PC-3 (cell line): Measurements from ENCODE around the gene SLC6A7. TPM values are rescaled to one million over a fixed set of nuclear protein-coding genes. Genes with fewer than 3 reads are reported as not detected.
A peak's percentile ranks its signal among the peaks of the same experiment; 100 is the strongest.

Experiments
- ATAC-seq: fragments of 200-7000 bp; cut with Tn5 transposase; 2 replicates; pipeline ENCODE4 v1.9.1; 2020; ENCODE audit warnings: mild to moderate bottlenecking, moderate library complexity
- BruUV-seq: library from RNA; stranded (reverse); fragments of 400-500 nt; replicated peaks from 2 replicates; lab custom pipeline; 2021; lab: Mats Ljungman, UMichigan
- CTCF ChIA-PET: fragments of 300-600 bp; sonication (Branson Sonifier 250); formaldehyde crosslinking; loops from one replicate; lab custom pipeline; 2022; ENCODE audit warnings: antibody characterized with exemption; lab: Charles Lee
- POLR2A ChIA-PET: fragments of 300-600 bp; sonication (Branson Sonifier 250); formaldehyde crosslinking; loops from one replicate; lab custom pipeline; 2022; ENCODE audit warnings: antibody characterized with exemption; ENCODE audit not compliant: unreplicated experiment; lab: Charles Lee
- DNase-seq: peaks from one replicate; pipeline ENCODE4 v3.0.0-alpha.2; 2015
- H2AFZ ChIP-seq: fragments of 300-600 bp; sonication (generic); 2 replicates; pipeline ENCODE4 v1.6.0; 2016; ENCODE audit warnings: antibody characterized with exemption, low read length
- H3F3A ChIP-seq: fragments of 300-600 bp; sonication (generic); one replicate; pipeline ENCODE4 v1.6.0; 2017; ENCODE audit warnings: antibody characterized with exemption, low read length, control low read depth, mild to moderate bottlenecking; ENCODE audit not compliant: unreplicated experiment
- H3K27ac ChIP-seq: fragments of 300-600 bp; sonication (generic); 2 replicates; pipeline ENCODE4 v1.5.1; 2016; ENCODE audit warnings: mild to moderate bottlenecking, low read length
- H3K27me3 ChIP-seq: fragments of 300-600 bp; sonication (generic); 2 replicates; pipeline ENCODE4 v1.6.1; 2016; ENCODE audit warnings: low read length, mixed read lengths
- H3K36me3 ChIP-seq: fragments of 300-600 bp; sonication (generic); 2 replicates; pipeline ENCODE4 v1.6.1; 2016; ENCODE audit warnings: low read depth, mixed run types, low read length, mixed read lengths
- H3K4me1 ChIP-seq: fragments of 300-600 bp; sonication (generic); 2 replicates; pipeline ENCODE4 v1.5.1; 2016; ENCODE audit warnings: low read length; ENCODE audit not compliant: insufficient read depth
- H3K4me2 ChIP-seq: fragments of 300-600 bp; sonication (generic); 2 replicates; pipeline ENCODE4 v1.6.0; 2016; ENCODE audit warnings: low read length
- H3K4me3 ChIP-seq: fragments of 300-600 bp; sonication (generic); 2 replicates; pipeline ENCODE4 v1.5.1; 2016; ENCODE audit warnings: mild to moderate bottlenecking, low read length, mixed read lengths
- H3K79me2 ChIP-seq: fragments of 300-600 bp; sonication (generic); 2 replicates; pipeline ENCODE4 v1.6.1; 2017; ENCODE audit warnings: low read length, mixed read lengths
- H3K9ac ChIP-seq: fragments of 300-600 bp; sonication (generic); 2 replicates; pipeline ENCODE4 v1.6.0; 2016; ENCODE audit warnings: mild to moderate bottlenecking, low read length
- H3K9me2 ChIP-seq: fragments of 300-600 bp; sonication (generic); replicated peaks from 2 replicates; pipeline ENCODE4 v1.6.1; 2016; ENCODE audit warnings: mixed run types, low read length, mixed read lengths
- H3K9me3 ChIP-seq: fragments of 300-600 bp; sonication (generic); 2 replicates; pipeline ENCODE4 v1.6.1; 2016; ENCODE audit warnings: low read length, mixed read lengths
- H4K20me1 ChIP-seq: fragments of 300-600 bp; sonication (generic); 2 replicates; pipeline ENCODE4 v1.6.1; 2016; ENCODE audit warnings: low read length, mixed read lengths
- EZH2 ChIP-seq: fragments of 300-600 bp; sonication (generic); IDR thresholded peaks from one replicate; pipeline ENCODE4 v1.6.1; 2017; ENCODE audit warnings: antibody characterized with exemption, mild to moderate bottlenecking, low read length; ENCODE audit not compliant: unreplicated experiment
- EZH2phosphoT487 ChIP-seq: fragments of 300-600 bp; sonication (generic); IDR thresholded peaks from 2 replicates; pipeline ENCODE4 v1.6.1; 2018; ENCODE audit warnings: mild to moderate bottlenecking, antibody characterized with exemption, low read length, borderline replicate concordance
- intact Hi-C: fragments of 100-400 bp; cut with micrococcal nuclease; formaldehyde crosslinking; loops from 2 replicates; pipeline ENCODE4 v1.9.0; 2023
- total RNA-seq: library from RNA; depleted of rRNA; stranded (reverse); fragments of >200 nt; gene quantifications from 2 replicates; pipeline ENCODE4 v1.2.3, GENCODE V29; 2014
- TF ChIP-seq, protein P1 (sequence below): fragments of 300-600 bp; sonication (generic); conservative IDR thresholded peaks from 2 replicates; pipeline ENCODE4 v1.5.1; 2017; ENCODE audit warnings: antibody characterized with exemption, low read depth, mild to moderate bottlenecking, low read length

The SLC6A7 gene
- total RNA-seq, 1 experiment from 2014 or later: 0.29 TPM

GRCh38 chr5:150163035-150163434 lies 26.8 kb upstream of the SLC6A7 start:
- Histone ChIP-seq H3K4me1 (peaks cover 5% of the 10 kb centered on the region; the same call in 1 of the 2 replicates), H3K27me3 (no peaks in the 10 kb centered on the region), H3K9ac (no peak overlapping the region), H3K4me2 (no peak overlapping the region), H3K36me3 (no peaks in the 10 kb centered on the region), H3K9me3 (no peaks in the 10 kb centered on the region), H4K20me1 (no peaks in the 10 kb centered on the region), H3K79me2 (no peaks in the 10 kb centered on the region), H3K27ac (no peak overlapping the region), H2AFZ (no peak overlapping the region), H3K4me3 (no peak overlapping the region), H3F3A (no peaks in the 10 kb centered on the region), H3K9me2 (no peaks in the 10 kb centered on the region)
- TF ChIP-seq EZH2 (no peak), EZH2phosphoT487 (no peak)
- TF ChIP-seq, protein P1, sequence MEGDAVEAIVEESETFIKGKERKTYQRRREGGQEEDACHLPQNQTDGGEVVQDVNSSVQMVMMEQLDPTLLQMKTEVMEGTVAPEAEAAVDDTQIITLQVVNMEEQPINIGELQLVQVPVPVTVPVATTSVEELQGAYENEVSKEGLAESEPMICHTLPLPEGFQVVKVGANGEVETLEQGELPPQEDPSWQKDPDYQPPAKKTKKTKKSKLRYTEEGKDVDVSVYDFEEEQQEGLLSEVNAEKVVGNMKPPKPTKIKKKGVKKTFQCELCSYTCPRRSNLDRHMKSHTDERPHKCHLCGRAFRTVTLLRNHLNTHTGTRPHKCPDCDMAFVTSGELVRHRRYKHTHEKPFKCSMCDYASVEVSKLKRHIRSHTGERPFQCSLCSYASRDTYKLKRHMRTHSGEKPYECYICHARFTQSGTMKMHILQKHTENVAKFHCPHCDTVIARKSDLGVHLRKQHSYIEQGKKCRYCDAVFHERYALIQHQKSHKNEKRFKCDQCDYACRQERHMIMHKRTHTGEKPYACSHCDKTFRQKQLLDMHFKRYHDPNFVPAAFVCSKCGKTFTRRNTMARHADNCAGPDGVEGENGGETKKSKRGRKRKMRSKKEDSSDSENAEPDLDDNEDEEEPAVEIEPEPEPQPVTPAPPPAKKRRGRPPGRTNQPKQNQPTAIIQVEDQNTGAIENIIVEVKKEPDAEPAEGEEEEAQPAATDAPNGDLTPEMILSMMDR: no peak
- CTCF ChIA-PET: interaction anchor here (0.6 to 1.9 kb wide), 2 partner anchors 36 to 188 kb away, joined by 3 to 10 read pairs; no protein-coding TSS in a partner anchor
- ATAC-seq (no peak), DNase-seq (no peak)
- no TSS peak for BruUV-seq
- intact Hi-C loops: no loop called here
- POLR2A ChIA-PET: no interaction called here

DNA sequence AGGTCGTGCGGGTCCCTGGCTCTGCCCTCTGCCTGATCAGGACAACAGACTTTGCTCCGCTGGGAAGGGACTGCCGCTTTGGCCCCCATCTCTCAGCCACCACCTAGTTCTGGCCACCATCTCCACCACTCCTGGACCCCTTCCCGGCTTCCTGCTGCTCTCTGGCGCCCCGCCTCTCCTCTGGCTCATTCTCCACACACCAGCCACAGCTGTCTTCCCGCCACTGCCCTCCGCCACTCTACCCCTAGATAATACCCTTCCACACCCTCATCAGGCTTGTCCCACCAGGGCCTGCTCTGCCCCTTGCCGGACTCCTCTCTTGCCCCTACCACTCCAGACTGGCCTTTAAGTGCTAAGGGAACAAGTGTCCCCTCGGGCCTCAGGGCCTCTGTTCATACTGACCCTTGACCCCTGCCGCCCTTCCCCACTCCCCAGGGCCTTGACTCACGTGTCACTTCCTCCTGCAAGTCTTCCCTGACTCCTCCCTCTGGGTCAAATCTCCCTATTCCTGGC lies 26.3 kb upstream of the SLC6A7 start:
- Histone ChIP-seq H3K27me3 (no peaks in the 10 kb centered on the region), H3K4me3 (no peak overlapping the region), H3K79me2 (no peaks in the 10 kb centered on the region), H3F3A (no peaks in the 10 kb centered on the region), H2AFZ (no peak overlapping the region), H3K9me3 (no peaks in the 10 kb centered on the region), H3K36me3 (no peaks in the 10 kb centered on the region), H3K9ac (no peak overlapping the region), H3K4me1 (peaks cover 5% of the 10 kb centered on the region; the same call in 1 of the 2 replicates), H3K4me2 (no peak overlapping the region), H3K9me2 (no peaks in the 10 kb centered on the region), H4K20me1 (no peaks in the 10 kb centered on the region), H3K27ac (no peak overlapping the region)
- CTCF ChIA-PET: interaction anchor here (0.6 to 1.9 kb wide), 2 partner anchors 36 to 187 kb away, joined by 3 to 10 read pairs; no protein-coding TSS in a partner anchor
- no peak for DNase-seq
- no peak for ATAC-seq
- BruUV-seq: no TSS peak
- TF ChIP-seq, protein P1: no peak
- no peak for TF ChIP-seq EZH2phosphoT487
- TF ChIP-seq EZH2: no peak
- POLR2A ChIA-PET: no interaction called here
- intact Hi-C loops: no loop called here

DNA sequence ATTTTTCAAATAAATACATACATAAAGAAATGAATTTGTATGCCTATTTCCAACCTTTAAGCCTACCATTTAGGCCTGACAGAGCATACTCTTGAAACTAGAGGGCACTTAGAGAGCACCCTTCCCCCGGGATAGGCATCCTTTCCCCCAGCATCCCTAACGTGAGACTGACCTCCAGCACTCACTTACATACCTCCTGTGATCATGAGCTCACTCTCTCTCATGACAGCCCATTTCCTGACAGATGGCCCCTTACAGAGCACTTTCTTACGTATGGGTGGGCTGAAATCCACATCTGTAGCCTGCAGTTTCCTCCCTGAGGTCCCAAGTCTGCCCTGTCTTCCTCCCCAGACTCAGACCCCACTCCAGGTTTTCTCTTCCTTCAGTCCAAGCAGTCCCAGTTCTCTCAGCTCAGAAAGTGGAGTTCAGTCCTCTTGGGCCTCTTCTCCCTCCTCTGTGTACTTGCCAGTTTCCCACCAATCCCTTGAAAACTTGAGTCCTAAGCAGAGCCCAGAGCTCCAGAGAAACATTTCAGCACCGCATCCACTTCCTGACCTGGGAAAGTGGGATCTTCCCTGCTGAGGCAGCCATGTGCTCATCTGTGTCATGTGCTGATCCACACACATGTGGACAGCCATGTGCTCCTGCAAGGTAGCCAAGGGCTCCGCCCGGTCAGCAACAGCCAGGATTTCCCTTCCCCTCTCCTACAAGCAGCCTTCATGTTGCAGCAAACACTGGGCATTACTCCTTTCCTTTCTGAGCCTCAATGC lies 25.5 kb upstream of the SLC6A7 start:
- no peaks in the 10 kb centered on the region for H3K36me3 ChIP-seq
- no peaks in the 10 kb centered on the region for H3F3A ChIP-seq
- BruUV-seq: no TSS peak
- POLR2A ChIA-PET: no interaction called here
- DNase-seq (no peak), ATAC-seq (no peak)
- peaks cover 5% of the 10 kb centered on the region; the same call in 1 of the 2 replicates for H3K4me1 ChIP-seq
- CTCF ChIA-PET: no interaction called here
- TF ChIP-seq EZH2: no peak
- TF ChIP-seq, protein P1: no peak
- TF ChIP-seq EZH2phosphoT487: no peak
- no peak overlapping the region for H3K9ac ChIP-seq
- H3K79me2 ChIP-seq: no peaks in the 10 kb centered on the region
- H3K4me3 ChIP-seq: no peak overlapping the region
- H3K4me2 ChIP-seq: no peak overlapping the region
- no peak overlapping the region for H3K27ac ChIP-seq
- peak overlapping the region; percentile 12; the same call in 1 of the 2 replicates for H2AFZ ChIP-seq
- no peaks in the 10 kb centered on the region for H4K20me1 ChIP-seq
- no peaks in the 10 kb centered on the region for H3K27me3 ChIP-seq
- intact Hi-C loops: no loop called here
- H3K9me2 ChIP-seq: no peaks in the 10 kb centered on the region
- H3K9me3 ChIP-seq: no peaks in the 10 kb centered on the region
